HEK293T (cell line): Measurements from ENCODE around the gene POLR1H.
A peak's percentile ranks its signal among the peaks of the same experiment; 100 is the strongest.

Experiments used
- CTCF ChIA-PET: fragments of 350-600 bp; formaldehyde crosslinking; extraction: SDS; loops from one replicate; lab custom pipeline; 2021; ENCODE audit warnings: antibody characterized with exemption, inconsistent platforms; lab: Yijun Ruan, JAX
- POLR2A ChIA-PET: fragments of 350-600 bp; formaldehyde crosslinking; extraction: SDS; loops from one replicate; lab custom pipeline; 2020; ENCODE audit warnings: antibody characterized with exemption, inconsistent platforms; lab: Yijun Ruan, JAX
- DNase-seq: peaks from one replicate; pipeline ENCODE4 v3.0.0; 2012; ENCODE audit warnings: mixed read lengths; ENCODE audit errors: extremely low spot score
- ARNT ChIP-seq: fragments of 450-650 bp; IDR thresholded peaks from 2 replicates; pipeline ENCODE4 v1.6.1; 2017; ENCODE audit warnings: mild to moderate bottlenecking
- BHLHE40 ChIP-seq: fragments of 450-650 bp; IDR thresholded peaks from 2 replicates; pipeline ENCODE4 v1.6.1; 2016; ENCODE audit warnings: mild to moderate bottlenecking, moderate library complexity, borderline replicate concordance
- CTBP1 ChIP-seq: fragments of 450-650 bp; IDR thresholded peaks from 2 replicates; pipeline ENCODE4 v1.6.1; 2016; ENCODE audit warnings: borderline replicate concordance
- ELF4 ChIP-seq: fragments of 450-650 bp; IDR thresholded peaks from 2 replicates; pipeline ENCODE4 v1.6.1; 2017; ENCODE audit warnings: antibody characterized with exemption
- FOXA1 ChIP-seq: fragments of 450-650 bp; IDR thresholded peaks from 2 replicates; pipeline ENCODE4 v1.6.1; 2016; ENCODE audit warnings: mild to moderate bottlenecking
- FOXK2 ChIP-seq: fragments of 450-650 bp; IDR thresholded peaks from 2 replicates; pipeline ENCODE4 v1.6.1; 2016; ENCODE audit warnings: mild to moderate bottlenecking
- FOXM1 ChIP-seq: fragments of 450-650 bp; IDR thresholded peaks from 2 replicates; pipeline ENCODE4 v1.6.1; 2017; ENCODE audit warnings: mild to moderate bottlenecking, borderline replicate concordance
- HDGF ChIP-seq: fragments of 450-650 bp; IDR thresholded peaks from 2 replicates; pipeline ENCODE4 v1.6.1; 2017; ENCODE audit warnings: antibody characterized with exemption, borderline replicate concordance
- L3MBTL2 ChIP-seq: fragments of 450-650 bp; conservative IDR thresholded peaks from 2 replicates; pipeline ENCODE4 v1.6.1; 2016; ENCODE audit warnings: mild to moderate bottlenecking
- LEF1 ChIP-seq: fragments of 450-650 bp; IDR thresholded peaks from 2 replicates; pipeline ENCODE4 v1.6.1; 2017; ENCODE audit warnings: mild to moderate bottlenecking, borderline replicate concordance
- NFRKB ChIP-seq: fragments of 450-650 bp; IDR thresholded peaks from 2 replicates; pipeline ENCODE4 v1.6.1; 2016; ENCODE audit warnings: mild to moderate bottlenecking, moderate library complexity
- SP1 ChIP-seq: fragments of 450-650 bp; IDR thresholded peaks from 2 replicates; pipeline ENCODE4 v1.6.1; 2017
- SUZ12 ChIP-seq: fragments of 450-650 bp; IDR thresholded peaks from 2 replicates; pipeline ENCODE4 v1.6.1; 2016; ENCODE audit warnings: mild to moderate bottlenecking
- TARDBP ChIP-seq: fragments of 450-650 bp; IDR thresholded peaks from 2 replicates; pipeline ENCODE4 v1.6.1; 2016
- ZNF384 ChIP-seq: fragments of 450-650 bp; IDR thresholded peaks from 2 replicates; pipeline ENCODE4 v1.6.1; 2016
- TF ChIP-seq, protein P1 (sequence below): fragments of 450-650 bp; IDR thresholded peaks from 2 replicates; pipeline ENCODE4 v1.6.1; 2016

POLR1H gene

GRCh38 chr6:30063315-30063714 lies 2.2 kb downstream of the POLR1H start:
- CTCF ChIA-PET, result no interaction called here
- POLR2A ChIA-PET, result interaction anchor here (1.0 kb wide), 1 partner anchor 68 kb away, joined by 3 read pairs; no protein-coding TSS in a partner anchor
- TF ChIP-seq NFRKB (no peak), LEF1 (no peak), FOXM1 (no peak), HDGF (no peak), ZNF384 (no peak), CTBP1 (no peak), TARDBP (no peak), BHLHE40 (no peak), FOXA1 (no peak), FOXK2 (no peak), ELF4 (no peak), SP1 (no peak)
- TF ChIP-seq, protein P1, sequence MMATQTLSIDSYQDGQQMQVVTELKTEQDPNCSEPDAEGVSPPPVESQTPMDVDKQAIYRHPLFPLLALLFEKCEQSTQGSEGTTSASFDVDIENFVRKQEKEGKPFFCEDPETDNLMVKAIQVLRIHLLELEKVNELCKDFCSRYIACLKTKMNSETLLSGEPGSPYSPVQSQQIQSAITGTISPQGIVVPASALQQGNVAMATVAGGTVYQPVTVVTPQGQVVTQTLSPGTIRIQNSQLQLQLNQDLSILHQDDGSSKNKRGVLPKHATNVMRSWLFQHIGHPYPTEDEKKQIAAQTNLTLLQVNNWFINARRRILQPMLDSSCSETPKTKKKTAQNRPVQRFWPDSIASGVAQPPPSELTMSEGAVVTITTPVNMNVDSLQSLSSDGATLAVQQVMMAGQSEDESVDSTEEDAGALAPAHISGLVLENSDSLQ, result no peak
- DNase-seq, result no peak

DNA sequence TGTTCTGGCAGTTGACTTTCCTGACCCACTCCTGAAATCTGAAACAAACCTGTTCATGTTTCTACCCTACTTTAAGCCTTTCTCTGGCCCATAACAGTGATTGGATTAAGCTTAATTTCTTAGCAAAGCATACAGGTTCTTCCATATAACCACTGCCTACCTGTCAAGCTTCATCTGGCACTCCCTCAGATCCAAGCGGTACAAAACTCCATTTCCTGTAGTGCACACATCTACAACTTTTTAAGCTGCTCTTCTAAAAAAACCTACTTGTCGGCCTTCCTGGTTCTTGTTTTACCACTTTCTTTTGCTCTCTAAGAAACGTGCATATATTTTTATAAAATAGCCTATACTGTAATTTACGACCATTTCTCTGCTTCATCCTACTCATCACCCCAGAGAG lies 5.0 kb downstream of the POLR1H start:
- TF ChIP-seq ZNF384 (no peak), TARDBP (no peak), L3MBTL2 (no peak), FOXK2 (no peak), BHLHE40 (no peak), SP1 (no peak), FOXA1 (no peak), SUZ12 (no peak), ELF4 (no peak), CTBP1 (no peak)
- TF ChIP-seq, protein P1, result no peak
- ChIA-PET CTCF (interaction anchor here (0.6 to 1.4 kb wide), 3 partner anchors 29 to 413 kb away, joined by 3 to 4 read pairs (median 4); no protein-coding TSS in a partner anchor), POLR2A (interaction anchor here (0.9 to 2.4 kb wide), 5 partner anchors 11 to 433 kb away, joined by 3 to 11 read pairs (median 3); partner anchors contain the start of genes GABBR1 and TRIM26)
- DNase-seq, result no peak

- POLR2A ChIA-PET, result interaction anchor here (0.6 to 2.4 kb wide), 9 partner anchors 12 to 434 kb away, joined by 3 to 11 read pairs (median 3); partner anchors contain the start of genes GABBR1 and TRIM26
- CTCF ChIA-PET, result interaction anchor here (0.6 to 1.4 kb wide), 3 partner anchors 30 to 413 kb away, joined by 3 to 4 read pairs (median 4); no protein-coding TSS in a partner anchor
- TF ChIP-seq L3MBTL2 (peak; percentile 40), HDGF (0 out of 2 replicates have a peak, but pooled peaks have one; percentile 53), FOXK2 (no peak), ELF4 (peak; percentile 80), FOXA1 (no peak), CTBP1 (0 out of 2 replicates have a peak, but pooled peaks have one; percentile 11)
- TF ChIP-seq, protein P1, result peak; percentile 78
- peak; percentile 91 for DNase-seq
Measured at GRCh38 chr6:30066577-30067459, 5.8 kb downstream of the POLR1H start, which contains the start of gene PPP1R11. TSS of gene PPP1R11 (plus strand) at chr6:30067198. CDS start at chr6:30067411, 213 bp downstream.

- TF ChIP-seq BHLHE40 (no peak), CTBP1 (no peak), ARNT (no peak), FOXK2 (no peak), HDGF (no peak), SUZ12 (no peak), LEF1 (no peak), ZNF384 (no peak), TARDBP (no peak)
- TF ChIP-seq, protein P1, result no peak
- ChIA-PET CTCF (no interaction called here), POLR2A (interaction anchor here (0.9 to 2.4 kb wide), 4 partner anchors 34 to 145 kb away, joined by 3 to 11 read pairs (median 5); partner anchors contain the start of gene TRIM26)
- no peak for DNase-seq
Measured at GRCh38 chr6:30067460-30068139, 6.5 kb downstream of the POLR1H start.
